NCI-H1417 treated with DMSO at 0.1 percent for 48 hours (cell line): Measurements from ENCODE around the gene ARHGEF11.

Experiments used
- DNase-seq: peaks from one replicate; lab custom pipeline; 2025; lab: John Stamatoyannopoulos, UW

Gene ARHGEF11

GRCh38 chr1:157000686-157001085, 44.9 kb downstream of the ARHGEF11 start:
- no peak for DNase-seq

DNA sequence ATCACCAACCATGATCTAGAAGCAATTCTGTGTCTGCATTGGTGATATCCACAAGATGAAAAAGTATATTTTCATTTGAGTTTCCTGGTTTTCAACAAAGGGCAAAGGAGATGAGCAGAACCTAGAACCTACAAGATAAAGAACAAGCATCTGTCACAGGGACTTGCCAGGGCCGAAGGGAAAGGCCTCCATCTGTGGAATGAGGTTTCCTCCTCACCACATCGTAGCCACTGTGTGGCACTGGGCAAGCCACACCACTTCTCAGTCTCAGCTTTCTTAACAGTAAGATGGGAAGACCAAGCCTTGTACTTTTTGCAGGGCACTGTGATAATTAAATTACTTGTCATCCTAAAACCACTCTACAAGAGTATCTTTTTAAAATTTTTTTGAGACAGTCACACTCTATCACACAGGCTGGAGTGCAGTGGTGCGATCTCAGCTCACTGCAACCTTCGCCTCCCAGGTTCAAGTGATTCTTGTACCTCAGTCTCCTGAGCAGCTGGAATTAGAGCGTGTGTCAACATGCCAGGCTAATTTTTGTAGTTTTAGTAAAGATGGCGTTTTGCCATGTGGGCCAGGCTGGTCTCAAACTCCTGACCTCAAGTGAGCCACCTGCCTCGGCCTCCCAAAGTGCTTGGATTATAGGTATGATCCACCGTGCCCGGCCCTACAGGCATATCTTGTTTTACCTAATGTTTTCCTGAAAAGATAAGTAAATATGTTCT, 45.8 kb downstream of the ARHGEF11 start:
- no peak for DNase-seq

DNA sequence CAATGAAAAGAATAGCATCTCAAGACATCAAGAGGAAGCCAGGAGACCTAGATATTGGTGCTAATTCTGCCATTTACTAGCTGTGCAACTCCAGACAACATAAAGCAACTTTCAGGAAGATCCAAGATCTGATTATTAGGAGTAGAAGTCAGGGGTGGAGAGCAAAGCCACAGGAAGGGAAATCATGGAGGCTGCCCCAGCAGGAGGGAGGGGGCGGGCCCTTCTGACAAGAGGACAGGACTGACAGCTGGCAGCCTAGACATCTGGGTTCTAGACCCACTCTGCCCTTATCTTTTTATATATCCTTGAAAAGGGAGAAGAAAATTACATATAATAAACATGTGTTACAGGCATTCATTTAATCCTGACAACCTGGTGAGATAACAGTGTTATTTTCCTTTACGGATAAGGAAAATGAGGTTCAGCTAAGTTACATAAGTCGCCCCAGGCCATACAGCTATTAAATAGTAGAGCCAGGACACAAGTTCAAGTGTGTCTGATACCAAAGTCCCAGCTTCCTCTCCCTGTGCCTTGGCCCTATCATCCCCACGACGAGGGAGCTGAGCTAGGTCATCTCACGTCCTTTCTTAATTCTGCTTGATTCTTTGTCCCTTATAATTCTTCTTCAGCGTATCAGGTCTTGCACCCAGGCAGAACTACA, 46.6 kb downstream of the ARHGEF11 start:
- DNase-seq: no peak

- DNase-seq: no peak
Measured at GRCh38 chr1:156998301-156998700, 47.2 kb downstream of the ARHGEF11 start.

DNA sequence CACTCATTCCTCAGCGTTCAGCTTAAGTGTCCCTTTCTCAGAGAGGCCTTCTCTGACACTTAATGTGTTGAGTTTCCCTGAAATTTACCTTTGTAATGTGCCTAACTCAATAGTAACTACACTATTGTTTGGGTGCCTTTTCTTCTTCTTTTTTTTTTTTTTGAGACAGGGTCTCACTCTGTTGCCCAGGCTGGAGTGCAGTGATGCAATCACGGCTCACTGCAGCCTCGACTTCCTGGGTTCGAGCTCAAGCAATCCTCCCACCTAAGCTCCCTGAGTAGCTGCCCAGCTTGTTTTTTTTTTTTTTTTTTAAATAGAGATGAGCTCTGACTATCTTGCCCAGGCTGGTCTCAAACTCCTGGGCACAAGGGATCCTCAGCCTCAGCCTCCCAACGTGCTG, 50.1 kb downstream of the ARHGEF11 start:
- DNase-seq: no peak

DNA sequence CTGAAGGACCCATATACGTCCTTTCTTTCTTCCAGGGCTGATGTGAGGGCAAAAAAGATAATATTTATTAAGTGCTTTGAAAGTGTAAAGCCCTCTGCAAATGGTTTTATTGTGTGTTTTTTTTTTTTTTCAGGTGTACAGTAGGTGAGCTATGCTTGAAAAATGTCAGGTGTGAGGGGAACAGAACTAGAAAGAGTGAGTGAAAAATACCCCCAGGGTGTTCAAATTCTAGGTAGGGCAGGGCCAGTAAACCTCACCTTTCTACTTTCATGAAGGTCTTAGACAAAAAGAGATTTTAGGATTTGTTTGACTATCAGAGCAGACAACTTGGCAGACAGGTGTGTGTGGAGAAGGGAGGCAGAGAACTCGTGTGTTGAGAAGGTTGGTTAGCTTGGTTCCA, 51.3 kb downstream of the ARHGEF11 start:
- DNase-seq: no peak

DNA sequence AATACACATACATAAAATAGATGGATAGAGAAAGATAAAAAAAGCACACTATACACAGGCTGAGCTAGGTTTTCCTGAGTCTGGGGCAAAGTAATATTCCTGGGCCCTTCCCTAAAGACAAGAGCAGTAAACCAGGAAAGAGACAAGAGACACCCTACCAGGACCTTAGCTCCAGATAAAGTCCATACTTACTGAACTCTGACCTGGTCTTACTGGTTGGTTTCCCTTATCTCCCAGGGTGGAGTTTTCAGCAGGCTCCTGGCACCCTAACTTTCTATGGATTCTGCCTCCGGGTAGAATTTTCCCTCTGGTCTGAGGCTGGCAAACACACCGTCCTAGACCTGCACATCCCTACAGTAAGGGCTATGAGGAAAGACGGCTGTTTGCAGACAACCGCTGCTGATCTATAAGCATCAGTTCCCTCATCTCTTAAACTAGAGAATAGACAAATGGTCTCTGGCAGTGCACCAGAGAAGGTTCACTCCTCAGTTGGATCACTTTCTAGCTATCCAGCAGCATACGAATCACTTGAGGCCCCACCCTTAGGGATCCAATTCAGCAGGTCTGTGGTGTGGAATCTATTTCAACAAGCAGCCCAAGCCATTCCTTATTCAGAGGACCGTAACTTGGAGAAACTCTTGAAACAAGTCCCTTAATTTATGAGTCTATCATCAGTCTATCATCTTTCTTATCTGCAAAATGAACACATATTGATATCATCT, 52.0 kb downstream of the ARHGEF11 start:
- DNase-seq: no peak

DNA sequence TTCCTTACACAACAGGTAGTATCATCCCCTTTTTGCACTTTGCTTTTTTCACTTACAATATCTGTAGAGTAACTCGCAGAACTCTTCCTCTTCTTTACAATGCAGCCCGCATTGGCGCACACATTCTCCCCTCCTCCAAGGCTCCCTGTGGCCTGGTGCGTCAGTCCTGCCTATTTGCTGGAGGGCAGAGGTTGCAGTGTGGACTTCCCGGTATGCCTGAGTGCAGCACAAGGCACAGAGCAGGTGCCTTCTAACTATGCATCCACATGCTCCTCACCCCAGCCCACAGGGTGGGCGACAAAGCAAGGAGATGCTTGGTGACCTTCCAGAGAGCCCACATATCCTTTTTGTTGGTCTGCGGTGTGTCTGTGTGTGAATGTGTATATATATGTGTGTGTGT, 53.3 kb downstream of the ARHGEF11 start:
- no peak for DNase-seq

DNA sequence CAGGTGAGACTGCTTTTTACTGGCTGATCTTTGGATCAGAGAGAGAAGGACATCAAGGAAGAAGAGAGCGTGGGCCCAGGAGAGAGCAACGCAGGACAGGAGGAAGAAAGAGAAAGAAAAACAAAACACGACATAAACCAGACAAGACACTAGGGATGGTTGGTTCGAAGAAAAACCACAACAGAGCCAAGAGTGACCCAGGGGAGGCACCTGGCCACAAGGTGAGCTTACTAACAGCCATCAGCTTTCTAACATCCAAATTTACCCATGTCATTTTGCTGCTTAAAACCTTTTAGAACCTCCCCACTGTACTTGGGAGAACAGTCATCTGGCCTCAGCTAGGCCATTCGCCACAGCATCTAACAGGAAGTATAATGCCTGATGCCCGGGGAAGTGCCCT, 57.8 kb downstream of the ARHGEF11 start:
- no peak for DNase-seq

GRCh38 chr1:156980551-156980950, 65.0 kb downstream of the ARHGEF11 start:
- no peak for DNase-seq

- DNase-seq: no peak
Measured at GRCh38 chr1:156975084-156975483, 70.5 kb downstream of the ARHGEF11 start.

DNA sequence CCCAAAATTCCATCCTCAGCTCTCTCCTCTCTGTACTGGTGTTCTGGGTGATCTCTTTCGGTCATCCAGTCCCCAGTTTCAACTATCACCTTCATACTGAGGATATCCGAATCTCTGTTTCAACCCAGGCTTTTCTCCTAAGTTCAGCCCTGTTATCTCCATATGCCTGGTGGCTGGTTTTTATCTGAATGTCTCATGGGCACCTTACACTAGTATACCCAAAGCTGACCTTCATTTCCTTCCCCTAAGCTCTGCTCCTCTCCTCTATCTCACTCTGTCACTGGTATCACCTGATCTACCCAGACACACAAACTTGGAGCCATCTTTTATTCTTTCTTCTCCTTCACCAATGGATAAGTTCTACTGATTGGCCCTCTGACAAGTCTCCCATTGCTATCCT, 72.1 kb downstream of the ARHGEF11 start:
- DNase-seq: no peak

DNA sequence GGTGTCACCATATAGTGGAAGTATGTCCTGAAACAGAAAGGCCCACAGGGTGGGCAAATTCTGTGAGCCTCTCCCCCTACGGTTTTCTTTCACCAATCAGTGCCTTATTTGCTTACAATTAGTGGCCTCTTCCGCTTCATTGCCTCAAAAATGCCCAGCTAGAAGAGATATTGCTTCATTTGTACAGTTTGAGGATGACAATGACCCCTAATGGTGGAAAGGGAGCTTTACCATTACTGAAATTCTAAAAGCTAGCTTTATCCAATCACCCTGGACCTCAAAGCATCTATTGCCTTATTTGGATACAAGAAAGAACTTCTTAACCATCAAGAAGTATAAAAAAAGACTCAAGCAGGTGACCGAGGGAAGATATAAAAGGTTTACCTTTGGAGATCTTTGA, 75.5 kb downstream of the ARHGEF11 start:
- DNase-seq: no peak

GRCh38 chr1:156969496-156969895, 76.0 kb downstream of the ARHGEF11 start:
- DNase-seq: no peak

DNA sequence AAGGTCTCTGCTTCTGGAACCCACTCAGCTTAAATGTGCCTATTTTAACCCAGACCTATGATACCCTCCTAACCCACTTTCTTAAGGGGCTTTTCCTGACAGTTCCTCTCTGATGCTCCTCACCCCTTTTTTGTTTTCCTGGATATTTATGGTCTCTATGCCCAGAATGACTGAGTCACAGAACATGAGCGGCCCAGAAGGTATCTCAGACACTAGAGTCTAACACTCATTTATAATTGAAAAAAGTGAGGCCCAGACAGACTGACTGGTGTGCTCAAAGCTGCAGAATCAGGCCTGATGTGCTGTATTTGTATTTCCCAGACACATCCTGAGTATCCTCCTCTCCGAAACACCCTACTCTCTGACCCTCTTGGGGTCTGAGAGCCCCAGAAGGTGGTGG, 81.1 kb downstream of the ARHGEF11 start:
- no peak for DNase-seq

GRCh38 chr1:156963621-156964020, 81.9 kb downstream of the ARHGEF11 start:
- no peak for DNase-seq

GRCh38 chr1:156961709-156962108, 83.8 kb downstream of the ARHGEF11 start:
- DNase-seq: no peak

DNA sequence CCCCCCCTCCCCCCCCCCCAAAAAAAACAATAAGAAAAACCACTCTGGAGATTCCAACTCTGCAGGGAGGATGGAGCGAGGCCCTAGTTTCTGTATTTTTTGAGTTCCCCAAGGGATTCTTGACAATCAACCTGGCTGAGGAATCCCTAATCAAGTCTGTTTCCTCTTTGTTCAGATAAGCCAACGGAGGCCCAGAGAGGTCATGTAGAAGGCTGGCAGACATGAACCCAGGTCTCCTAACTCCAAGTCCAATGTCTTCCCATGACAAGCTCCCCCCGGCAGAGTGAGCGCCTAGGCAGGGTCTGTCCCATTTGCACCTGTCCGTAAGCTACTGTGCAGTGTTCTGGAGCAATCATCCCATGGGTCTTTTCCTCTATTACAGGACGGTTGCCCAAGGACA, 85.6 kb downstream of the ARHGEF11 start:
- DNase-seq: no peak

DNA sequence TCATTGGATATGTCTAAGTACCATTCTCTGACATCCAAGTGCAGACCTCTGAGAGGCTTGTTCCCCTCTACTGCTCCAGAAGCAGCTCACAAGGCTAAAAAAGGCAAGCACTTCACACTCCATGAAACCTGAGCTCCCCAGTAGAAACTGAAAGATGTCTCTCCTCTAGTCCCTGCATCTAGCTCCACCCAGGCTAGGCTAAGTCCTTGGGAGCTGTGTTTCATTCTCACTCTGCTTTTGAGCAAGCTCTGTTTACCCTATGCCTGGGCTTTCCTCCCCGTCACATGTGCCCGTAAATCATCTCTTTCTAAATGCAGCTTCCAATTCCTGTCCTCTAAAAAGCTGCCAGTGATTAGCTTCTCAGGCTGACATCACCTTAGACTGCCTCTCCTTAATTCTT, 86.1 kb downstream of the ARHGEF11 start:
- no peak for DNase-seq

DNA sequence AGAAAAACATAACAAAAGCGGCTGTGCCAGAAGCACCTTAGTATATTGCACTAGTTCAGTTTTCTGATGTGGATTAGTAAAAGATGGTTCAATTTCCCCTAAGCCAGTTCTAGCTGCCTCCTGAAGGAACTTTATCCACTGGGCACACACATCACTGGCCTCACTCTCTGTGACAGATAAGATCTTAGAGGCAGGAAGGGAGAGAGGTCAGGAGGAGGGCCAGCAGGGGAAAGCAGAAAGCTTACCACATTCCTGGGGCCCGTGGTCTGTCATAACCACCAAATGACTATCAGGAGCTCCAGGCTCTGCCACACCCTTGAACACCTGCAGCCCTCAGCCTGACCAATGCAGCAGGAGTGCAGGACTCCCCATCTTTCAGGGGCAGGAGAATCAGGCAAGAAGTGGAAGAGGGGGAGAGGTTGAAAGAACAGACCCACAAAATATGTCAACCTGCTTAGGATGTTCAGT, 87.3 kb downstream of the ARHGEF11 start:
- no peak for DNase-seq

- no peak for DNase-seq
Measured at GRCh38 chr1:156957634-156958033, 87.9 kb downstream of the ARHGEF11 start.

GRCh38 chr1:156956333-156956732, 89.2 kb downstream of the ARHGEF11 start:
- no peak for DNase-seq

DNA sequence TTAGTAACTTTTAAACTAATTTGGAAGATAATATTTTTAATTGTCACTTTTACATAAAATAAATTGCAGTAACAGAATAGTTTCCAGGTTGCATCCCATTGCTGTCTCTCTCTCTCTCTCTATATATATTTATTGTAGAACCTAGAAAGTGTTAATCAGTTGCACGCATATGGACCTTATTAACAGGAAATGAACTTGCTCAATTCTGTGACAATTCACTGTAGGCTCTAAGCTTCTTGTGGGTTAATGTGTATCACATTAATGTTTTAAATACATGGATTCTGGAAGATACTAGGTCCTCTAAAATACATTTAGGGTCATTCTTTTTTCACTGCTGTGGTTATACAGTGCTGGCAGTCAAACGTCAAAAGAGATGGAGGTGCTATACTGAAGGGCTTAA, 92.0 kb downstream of the ARHGEF11 start:
- DNase-seq: no peak
